HepG2 (cell line): ENCODE measurements around the gene IRF2. TPM values are rescaled to one million over a fixed set of nuclear protein-coding genes. Genes with fewer than 3 reads are reported as not detected.

Experiments used
- ATAC-seq: fragments of 200-7000 bp; cut with Tn5 transposase; 3 replicates; pipeline ENCODE4 v1.9.1; 2020; ENCODE audit warnings: mild to moderate bottlenecking, moderate library complexity
- BruUV-seq: library from RNA; stranded (reverse); fragments of 400-500 nt; replicated peaks from 2 replicates; lab custom pipeline; 2021; lab: Mats Ljungman, UMichigan
- CTCF ChIA-PET: fragments of 300-600 bp; formaldehyde crosslinking; extraction: SDS; loops from one replicate; lab custom pipeline; 2021; ENCODE audit warnings: low total read pairs, inconsistent platforms, low intra/inter-chr PET ratio; lab: Yijun Ruan, JAX
- POLR2A ChIA-PET: fragments of 350-600 bp; sonication (Branson Sonifier 250); formaldehyde crosslinking; loops from one replicate; lab custom pipeline; 2020; ENCODE audit warnings: antibody characterized with exemption, inconsistent platforms; lab: Yijun Ruan, JAX
- DNase-seq: peaks from one replicate; pipeline ENCODE4 v3.0.0-alpha.2; 2015; ENCODE audit warnings: low spot score
- FAIRE-seq: peaks from 3 replicates; lab custom pipeline; 2011; peaks lifted over from hg19 to GRCh38; lab: Jason Lieb, UNC
- H2AFZ ChIP-seq: one replicate; pipeline ENCODE4 v1.6.1; 2011; ENCODE audit warnings: low read length, inconsistent platforms
- H3K27ac ChIP-seq: fragments of 300-600 bp; 3 replicates; pipeline ENCODE4 v1.8.0; 2011; ENCODE audit warnings: mixed run types, mild to moderate bottlenecking, mixed read lengths, low read length, inconsistent platforms; ENCODE audit not compliant: insufficient read depth; ENCODE audit errors: extremely low read length
- H3K27me3 ChIP-seq, 2 experiments: fragments of 200-600 bp in 1 of 2; 2 replicates in 1 of 2; 3 replicates in 1 of 2; pipeline versions ENCODE4 v1.6.0 to v1.8.0; 2011; ENCODE audit warnings: low read length in 2 of 2, mild to moderate bottlenecking in 2 of 2, moderate library complexity in 2 of 2, inconsistent platforms in 1 of 2; ENCODE audit not compliant: insufficient read depth in 2 of 2, control insufficient read depth in 1 of 2
- H3K36me3 ChIP-seq, 2 experiments: fragments of 200-600 bp in 1 of 2; replicated peaks in 1 of 2; 2 replicates in 1 of 2; 3 replicates in 1 of 2; pipeline versions ENCODE4 v1.5.1 to v1.8.0; 2011; ENCODE audit warnings: low read length in 2 of 2, inconsistent platforms in 1 of 2; ENCODE audit not compliant: insufficient read depth in 2 of 2, control insufficient read depth in 1 of 2
- H3K4me1 ChIP-seq: 2 replicates; pipeline ENCODE4 v1.5.1; 2012; ENCODE audit warnings: low read length, inconsistent platforms; ENCODE audit not compliant: insufficient read depth
- H3K4me2 ChIP-seq: 2 replicates; pipeline ENCODE4 v1.6.0; 2011; ENCODE audit warnings: low read depth, low read length, inconsistent platforms
- H3K4me3 ChIP-seq, 3 experiments: fragments of 200-600 bp in 1 of 3; sonication (generic), shearing (Covaris generic) in 1 of 3; replicated peaks in 1 of 3; 2 replicates each; pipeline ENCODE4 v1.5.1; 2011 to 2016; ENCODE audit warnings: low read length in 3 of 3, inconsistent platforms in 2 of 3, low read depth in 2 of 3, mild to moderate bottlenecking in 2 of 3, control low read depth in 1 of 3, mixed read lengths in 1 of 3; ENCODE audit not compliant: insufficient read depth in 1 of 3
- H3K79me2 ChIP-seq: one replicate; pipeline ENCODE4 v1.6.1; 2011; ENCODE audit warnings: low read length, inconsistent platforms; ENCODE audit not compliant: insufficient read depth
- H3K9ac ChIP-seq: 2 replicates; pipeline ENCODE4 v1.6.0; 2011; ENCODE audit warnings: mild to moderate bottlenecking, low read depth, low read length, inconsistent platforms; ENCODE audit not compliant: insufficient read depth
- H3K9me3 ChIP-seq: 2 replicates; pipeline ENCODE4 v1.5.1; 2012; ENCODE audit warnings: mild to moderate bottlenecking, low read length
- H4K20me1 ChIP-seq: 2 replicates; pipeline ENCODE4 v1.6.0; 2011; ENCODE audit warnings: inconsistent platforms, mild to moderate bottlenecking, low read length, moderate library complexity; ENCODE audit not compliant: insufficient read depth
- HOXA9 ChIP-seq: sonication (generic); formaldehyde crosslinking; IDR thresholded peaks from 2 replicates; pipeline ENCODE4 v1.8.1; 2022; ENCODE audit warnings: missing genetic modification reagents, mild to moderate bottlenecking, moderate library complexity, borderline replicate concordance
- ISX ChIP-seq: sonication (generic); formaldehyde crosslinking; conservative IDR thresholded peaks from 2 replicates; pipeline ENCODE4 v1.5.0; 2020; ENCODE audit warnings: missing genetic modification reagents
- JUN ChIP-seq: sonication (generic); formaldehyde crosslinking; IDR thresholded peaks from 2 replicates; pipeline ENCODE4 v1.4.0; 2020; ENCODE audit warnings: mild to moderate bottlenecking, missing genetic modification reagents
- RAD51 ChIP-seq: fragments of 450-650 bp; IDR thresholded peaks from 2 replicates; pipeline ENCODE4 v1.6.1; 2016; ENCODE audit warnings: borderline replicate concordance
- TOPORS ChIP-seq: sonication (generic); formaldehyde crosslinking; IDR thresholded peaks from 2 replicates; pipeline ENCODE4 v1.8.0; 2023; ENCODE audit warnings: mild to moderate bottlenecking, missing genetic modification reagents
- ZNF282 ChIP-seq: fragments of 450-650 bp; IDR thresholded peaks from 2 replicates; pipeline ENCODE4 v1.6.1; 2018; ENCODE audit not compliant: partially characterized antibody
- ZNF343 ChIP-seq: sonication (generic); formaldehyde crosslinking; IDR thresholded peaks from 2 replicates; pipeline ENCODE4 v1.4.0; 2020; ENCODE audit warnings: mild to moderate bottlenecking, missing genetic modification reagents
- ZNF841 ChIP-seq: sonication (generic); formaldehyde crosslinking; IDR thresholded peaks from 2 replicates; pipeline ENCODE4 v1.8.1; 2023; ENCODE audit warnings: missing genetic modification reagents, borderline replicate concordance
- WGBS: methylation state at CpG from one replicate; pipeline ENCODE4 v1.1.6; 2017; ENCODE audit warnings: low lambda C conversion rate; 5-methylcytosine and 5-hydroxymethylcytosine counted together
- in situ Hi-C: cut with HindIII; loops from 2 replicates; pipeline ENCODE4 v1.10.0; 2017; ENCODE audit warnings: low pct_unique_long_range_greater_than_20kb; ENCODE audit not compliant: extremely low pct_ligation_motif_present
- intact Hi-C: fragments of 100-400 bp; cut with micrococcal nuclease; formaldehyde crosslinking; loops from one replicate; pipeline ENCODE4 v1.10.0; 2022; ENCODE audit not compliant: unreplicated experiment
- polyA plus RNA-seq, 8 experiments: library from polyadenylated mRNA; depleted of rRNA in 3 of 8; stranded (reverse) in 7 of 8; unstranded in 1 of 8; fragments of >200 nt; fragmentation: Illumina TruSeq in 4 of 8; extraction: Trizol in 4 of 8; gene quantifications; 2 replicates each; pipeline versions ENCODE4 v1.2.1 to v1.2.3, GENCODE V29; 2011 to 2016; ENCODE audit warnings: low read depth in 4 of 8, missing spikeins in 1 of 8, mixed read lengths in 1 of 8; ENCODE audit not compliant: insufficient read depth in 1 of 8
- total RNA-seq, 5 experiments: library from RNA; depleted of rRNA; stranded (reverse); fragments of >200 nt; fragmentation: Illumina TruSeq; extraction: Trizol; gene quantifications; 2 replicates each; pipeline ENCODE4 v1.2.3, GENCODE V29; 2016; ENCODE audit warnings: low read depth in 1 of 5
- TF ChIP-seq, protein P1 (sequence below): sonication (generic); formaldehyde crosslinking; IDR thresholded peaks from 2 replicates; pipeline ENCODE4 v1.4.0; 2020; ENCODE audit warnings: low read depth, mild to moderate bottlenecking, missing genetic modification reagents
- TF ChIP-seq, protein P2 (sequence below): sonication (generic); formaldehyde crosslinking; IDR thresholded peaks from 2 replicates; pipeline ENCODE4 v1.4.0; 2020; ENCODE audit warnings: missing genetic modification reagents
- TF ChIP-seq, protein P3 (sequence below): IDR thresholded peaks from 2 replicates; pipeline ENCODE4 v1.6.1; 2016

The IRF2 gene
- total and polyA plus RNA-seq, 2 of the 13 experiments (the other 11 are each of a cell fraction or from before 2014, with no cell fraction given), result 15.5 to 28.8 TPM

DNA sequence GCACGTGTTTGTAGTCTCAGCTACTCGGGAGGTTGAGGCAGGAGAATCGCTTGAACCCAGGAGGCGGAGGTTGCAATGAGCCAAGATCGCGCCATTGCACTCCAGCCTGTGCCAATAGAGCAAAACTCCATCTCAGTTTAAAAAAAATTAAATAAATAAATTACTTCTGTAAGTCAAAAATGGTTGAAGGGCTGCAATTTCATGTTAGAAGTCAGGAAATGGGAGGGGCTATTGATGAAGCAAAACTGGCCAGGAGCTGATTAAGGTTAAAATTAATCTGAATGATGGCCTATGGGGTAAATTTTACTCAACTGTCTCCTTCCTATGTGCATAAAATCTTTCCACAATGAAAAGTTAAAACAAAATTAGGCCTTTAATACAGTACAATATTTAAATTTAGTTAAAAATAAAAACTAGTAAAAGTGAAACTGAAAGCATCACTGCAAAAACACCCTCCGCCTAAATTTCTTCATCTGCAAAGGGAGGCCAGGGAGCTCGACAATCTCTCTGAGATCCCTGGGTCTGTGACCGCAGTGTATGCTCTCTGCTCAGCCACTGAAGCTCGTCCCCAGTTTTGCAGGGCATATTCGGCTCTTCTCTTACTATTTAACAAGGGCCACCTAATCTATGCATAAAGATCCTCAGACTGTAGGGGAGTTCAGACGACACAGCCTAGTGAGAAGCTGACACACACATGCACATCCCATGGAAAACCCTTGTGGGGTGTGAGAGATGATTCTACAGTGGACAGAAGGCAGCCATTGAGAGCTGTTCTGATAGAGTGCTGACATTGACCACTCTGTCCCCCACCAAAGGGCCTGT is 57.2 kb downstream of the IRF2 start:
- WGBS, result 97% methylated on average over 12 of the region's 12 CpGs
- ATAC-seq, result no peak
- H3K4me2 ChIP-seq, result no peak overlapping the region
- TF ChIP-seq, protein P1, sequence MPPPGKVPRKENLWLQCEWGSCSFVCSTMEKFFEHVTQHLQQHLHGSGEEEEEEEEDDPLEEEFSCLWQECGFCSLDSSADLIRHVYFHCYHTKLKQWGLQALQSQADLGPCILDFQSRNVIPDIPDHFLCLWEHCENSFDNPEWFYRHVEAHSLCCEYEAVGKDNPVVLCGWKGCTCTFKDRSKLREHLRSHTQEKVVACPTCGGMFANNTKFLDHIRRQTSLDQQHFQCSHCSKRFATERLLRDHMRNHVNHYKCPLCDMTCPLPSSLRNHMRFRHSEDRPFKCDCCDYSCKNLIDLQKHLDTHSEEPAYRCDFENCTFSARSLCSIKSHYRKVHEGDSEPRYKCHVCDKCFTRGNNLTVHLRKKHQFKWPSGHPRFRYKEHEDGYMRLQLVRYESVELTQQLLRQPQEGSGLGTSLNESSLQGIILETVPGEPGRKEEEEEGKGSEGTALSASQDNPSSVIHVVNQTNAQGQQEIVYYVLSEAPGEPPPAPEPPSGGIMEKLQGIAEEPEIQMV (CRISPR knock-in tag), result no peak
- TF ChIP-seq ZNF343 (CRISPR knock-in tag), result no peak
- TF ChIP-seq ZNF282, result no peak
- no peak for TF ChIP-seq HOXA9 (CRISPR knock-in tag)
- TF ChIP-seq ZNF841, result no peak
- TF ChIP-seq, all 625 proteins: peak for 0
- DNase-seq, result no peak
- Histone ChIP-seq H3K4me3 (no peak overlapping the region), H3K79me2 (peaks cover 3% of the 10 kb centered on the region), H3K27me3 (no peaks in the 10 kb centered on the region), H3K27ac (no peak overlapping the region), H3K9me3 (no peaks in the 10 kb centered on the region), H3K36me3 (peaks cover 15 to 70% of the 10 kb centered on the region in 2 experiments), H2AFZ (no peak overlapping the region), H3K4me1 (no peaks in the 10 kb centered on the region), H4K20me1 (no peaks in the 10 kb centered on the region), H3K9ac (no peak overlapping the region)
- FAIRE-seq, result no peak
- ChIA-PET POLR2A (no interaction called here), CTCF (no interaction called here)
- intact Hi-C loops, result no loop called here
- BruUV-seq, result no TSS peak
- in situ Hi-C loops, result no loop called here

DNA sequence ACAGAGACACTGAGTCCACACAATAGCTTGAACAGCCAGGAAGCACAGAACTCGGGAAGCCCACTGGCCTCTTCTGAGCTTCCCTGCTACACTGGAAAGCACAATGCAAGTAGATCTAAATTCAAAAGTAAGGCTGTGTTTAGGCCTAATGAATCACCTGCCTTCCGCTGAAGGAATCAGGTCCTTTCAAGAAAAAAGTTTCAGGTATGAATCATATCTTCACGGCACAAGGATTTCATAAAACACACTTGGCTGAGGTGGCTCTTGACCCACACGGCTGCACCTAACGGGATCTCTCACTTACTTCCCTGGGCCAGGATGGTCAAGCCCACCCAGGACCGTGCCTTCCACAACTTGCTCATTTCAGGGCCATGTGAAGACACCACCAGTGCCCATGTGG is 59.3 kb downstream of the IRF2 start:
- FAIRE-seq, result no peak
- POLR2A ChIA-PET, result no interaction called here
- CTCF ChIA-PET, result no interaction called here
- BruUV-seq, result no TSS peak
- no peak overlapping the region for H3K9ac ChIP-seq
- no peaks in the 10 kb centered on the region for H3K9me3 ChIP-seq
- peaks cover 16 to 71% of the 10 kb centered on the region in 2 experiments for H3K36me3 ChIP-seq
- WGBS, result 98% methylated on average over 5 of the region's 6 CpGs
- no peaks in the 10 kb centered on the region for H4K20me1 ChIP-seq
- no peak overlapping the region for H3K4me2 ChIP-seq
- no peaks in the 10 kb centered on the region for H3K27me3 ChIP-seq
- intact Hi-C loops, result no loop called here
- H2AFZ ChIP-seq, result no peak overlapping the region
- in situ Hi-C loops, result no loop called here
- no peak overlapping the region for H3K4me3 ChIP-seq
- H3K79me2 ChIP-seq, result no peaks in the 10 kb centered on the region
- H3K4me1 ChIP-seq, result no peaks in the 10 kb centered on the region
- no peak for DNase-seq
- H3K27ac ChIP-seq, result no peak overlapping the region
- ATAC-seq, result no peak
- TF ChIP-seq, protein P2, sequence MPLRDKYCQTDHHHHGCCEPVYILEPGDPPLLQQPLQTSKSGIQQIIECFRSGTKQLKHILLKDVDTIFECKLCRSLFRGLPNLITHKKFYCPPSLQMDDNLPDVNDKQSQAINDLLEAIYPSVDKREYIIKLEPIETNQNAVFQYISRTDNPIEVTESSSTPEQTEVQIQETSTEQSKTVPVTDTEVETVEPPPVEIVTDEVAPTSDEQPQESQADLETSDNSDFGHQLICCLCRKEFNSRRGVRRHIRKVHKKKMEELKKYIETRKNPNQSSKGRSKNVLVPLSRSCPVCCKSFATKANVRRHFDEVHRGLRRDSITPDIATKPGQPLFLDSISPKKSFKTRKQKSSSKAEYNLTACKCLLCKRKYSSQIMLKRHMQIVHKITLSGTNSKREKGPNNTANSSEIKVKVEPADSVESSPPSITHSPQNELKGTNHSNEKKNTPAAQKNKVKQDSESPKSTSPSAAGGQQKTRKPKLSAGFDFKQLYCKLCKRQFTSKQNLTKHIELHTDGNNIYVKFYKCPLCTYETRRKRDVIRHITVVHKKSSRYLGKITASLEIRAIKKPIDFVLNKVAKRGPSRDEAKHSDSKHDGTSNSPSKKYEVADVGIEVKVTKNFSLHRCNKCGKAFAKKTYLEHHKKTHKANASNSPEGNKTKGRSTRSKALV (CRISPR knock-in tag), result no peak
- TF ChIP-seq ISX (CRISPR knock-in tag), result no peak
- no peak for TF ChIP-seq JUN (CRISPR knock-in tag)
- no peak for TF ChIP-seq RAD51
- TF ChIP-seq, protein P3, sequence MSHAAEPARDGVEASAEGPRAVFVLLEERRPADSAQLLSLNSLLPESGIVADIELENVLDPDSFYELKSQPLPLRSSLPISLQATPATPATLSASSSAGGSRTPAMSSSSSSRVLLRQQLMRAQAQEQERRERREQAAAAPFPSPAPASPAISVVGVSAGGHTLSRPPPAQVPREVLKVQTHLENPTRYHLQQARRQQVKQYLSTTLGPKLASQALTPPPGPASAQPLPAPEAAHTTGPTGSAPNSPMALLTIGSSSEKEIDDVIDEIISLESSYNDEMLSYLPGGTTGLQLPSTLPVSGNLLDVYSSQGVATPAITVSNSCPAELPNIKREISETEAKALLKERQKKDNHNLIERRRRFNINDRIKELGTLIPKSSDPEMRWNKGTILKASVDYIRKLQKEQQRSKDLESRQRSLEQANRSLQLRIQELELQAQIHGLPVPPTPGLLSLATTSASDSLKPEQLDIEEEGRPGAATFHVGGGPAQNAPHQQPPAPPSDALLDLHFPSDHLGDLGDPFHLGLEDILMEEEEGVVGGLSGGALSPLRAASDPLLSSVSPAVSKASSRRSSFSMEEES (CRISPR knock-in tag), result no peak
- no peak for TF ChIP-seq TOPORS (CRISPR knock-in tag)
